WI38 (cell line): ENCODE measurements around the gene DOK7.
A peak's percentile ranks its signal among the peaks of the same experiment; 100 is the strongest.

ENCODE experiments used
- H3K4me3 ChIP-seq: 2 replicates; pipeline ENCODE4 v1.5.1; 2011; ENCODE audit warnings: low read depth, mild to moderate bottlenecking, control low read depth, low read length
- CTCF ChIP-seq: IDR thresholded peaks from 2 replicates; pipeline ENCODE4 v1.5.1; 2012; ENCODE audit warnings: low read depth, mild to moderate bottlenecking, control low read depth, low read length

DOK7 gene

GRCh38 chr4:3440011-3440410 lies 23.1 kb upstream of the DOK7 start:
- no peak overlapping the region for H3K4me3 ChIP-seq
- no peak for TF ChIP-seq CTCF

GRCh38 chr4:3440979-3441500 lies 22.1 kb upstream of the DOK7 start:
- no peak overlapping the region for H3K4me3 ChIP-seq
- no peak for TF ChIP-seq CTCF

- H3K4me3 ChIP-seq, result no peak within 1 kb of the TSS
- no peak for TF ChIP-seq CTCF
Observed at GRCh38 chr4:3441501-3442459, 21.3 kb upstream of the DOK7 start, which contains the start of gene HGFAC. Gene HGFAC (plus strand): TSS chr4:3441968. CDS start chr4:3442002, 34 bp downstream.

GRCh38 chr4:3442460-3442958 lies 20.6 kb upstream of the DOK7 start:
- H3K4me3 ChIP-seq, result no peak overlapping the region
- no peak for TF ChIP-seq CTCF

GRCh38 chr4:3442959-3443749 lies 20.0 kb upstream of the DOK7 start:
- TF ChIP-seq CTCF, result peak; percentile 98
- H3K4me3 ChIP-seq, result no peak overlapping the region

- H3K4me3 ChIP-seq, result no peak overlapping the region
- no peak; the same call in 1 of the 2 replicates for TF ChIP-seq CTCF
Observed at GRCh38 chr4:3443750-3444309, 19.3 kb upstream of the DOK7 start.
